Inflammatory macrophage treated with lipopolysaccharide for 1 hour (primary cell): Measurements from ENCODE around the gene CMSS1.

ENCODE experiments used
- DNase-seq, 2 donors: peaks; one replicate each; pipeline ENCODE4 v3.0.0-alpha.2; 2020 to 2022

Gene CMSS1

GRCh38 chr3:99965077-99965476 is 147.4 kb downstream of the CMSS1 start:
- DNase-seq = no peak

GRCh38 chr3:99965681-99966408 is 148.2 kb downstream of the CMSS1 start:
- DNase-seq = no peak

GRCh38 chr3:99966662-99967416 is 149.2 kb downstream of the CMSS1 start:
- DNase-seq = no peak

- DNase-seq = no peak
These were observed 150.1 kb downstream of the CMSS1 start for GRCh38 chr3:99967796-99968195.

- DNase-seq = peak; percentile 90 to 93
These were observed 151.5 kb downstream of the CMSS1 start for GRCh38 chr3:99969136-99969535.

GRCh38 chr3:99970198-99970597 is 152.5 kb downstream of the CMSS1 start:
- DNase-seq = no peak

- no peak for DNase-seq
These were observed 154.1 kb downstream of the CMSS1 start for GRCh38 chr3:99971761-99972160.

- no peak for DNase-seq
These were observed 154.9 kb downstream of the CMSS1 start for GRCh38 chr3:99972380-99973104.

GRCh38 chr3:99974989-99975388 is 157.3 kb downstream of the CMSS1 start:
- DNase-seq = no peak

GRCh38 chr3:99976584-99976983 is 158.9 kb downstream of the CMSS1 start:
- no peak for DNase-seq

- no peak for DNase-seq
These were observed 160.6 kb downstream of the CMSS1 start for GRCh38 chr3:99978221-99978620.

- no peak for DNase-seq
These were observed 162.9 kb downstream of the CMSS1 start for GRCh38 chr3:99980606-99981005.

- no peak for DNase-seq
These were observed 163.5 kb downstream of the CMSS1 start for GRCh38 chr3:99981138-99981537.

GRCh38 chr3:99982650-99983049 is 165.0 kb downstream of the CMSS1 start:
- DNase-seq = no peak

GRCh38 chr3:99984139-99984538 is 166.5 kb downstream of the CMSS1 start:
- DNase-seq = no peak

GRCh38 chr3:99984668-99985067 is 167.0 kb downstream of the CMSS1 start:
- no peak for DNase-seq

- no peak for DNase-seq
These were observed 172.5 kb downstream of the CMSS1 start for GRCh38 chr3:99990179-99990578.

GRCh38 chr3:99997293-99997692 is 179.6 kb downstream of the CMSS1 start:
- no peak for DNase-seq

- DNase-seq = no peak
These were observed 181.9 kb downstream of the CMSS1 start for GRCh38 chr3:99999536-99999935.

- no peak for DNase-seq
These were observed 183.4 kb downstream of the CMSS1 start for GRCh38 chr3:100001083-100001482.

GRCh38 chr3:100001526-100002270 is 184.0 kb downstream of the CMSS1 start:
- no peak for DNase-seq

- no peak for DNase-seq
These were observed 185.1 kb downstream of the CMSS1 start for GRCh38 chr3:100002599-100003350.
